GM12801 (cell line): ENCODE measurements around the gene ATP11A.

Experiments
- TF ChIP-seq, protein P1 (sequence below): IDR thresholded peaks from one replicate; pipeline ENCODE4 v1.5.1; 2011; ENCODE audit warnings: control low read depth; ENCODE audit not compliant: insufficient read length; ENCODE audit errors: extremely low read depth

ATP11A gene

DNA sequence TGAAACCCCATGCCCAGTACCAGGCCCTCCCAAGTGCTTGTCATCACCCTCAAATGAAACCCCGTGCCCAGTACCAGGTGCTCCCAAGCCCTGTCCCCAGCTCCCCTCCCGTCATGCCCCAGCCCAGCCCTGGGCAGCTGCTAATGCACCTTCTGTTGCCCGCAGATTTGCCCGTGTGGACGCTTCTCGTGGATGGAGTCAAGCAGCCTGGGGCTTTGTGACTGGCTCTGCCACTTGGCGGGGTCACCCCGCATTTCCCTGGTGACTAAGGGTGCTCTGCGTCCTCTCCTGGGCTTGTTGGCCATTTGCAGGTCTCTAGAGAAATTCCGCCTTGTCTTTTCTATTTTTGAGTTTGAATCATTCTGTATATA is 82.7 kb downstream of the ATP11A start:
- TF ChIP-seq, protein P1, sequence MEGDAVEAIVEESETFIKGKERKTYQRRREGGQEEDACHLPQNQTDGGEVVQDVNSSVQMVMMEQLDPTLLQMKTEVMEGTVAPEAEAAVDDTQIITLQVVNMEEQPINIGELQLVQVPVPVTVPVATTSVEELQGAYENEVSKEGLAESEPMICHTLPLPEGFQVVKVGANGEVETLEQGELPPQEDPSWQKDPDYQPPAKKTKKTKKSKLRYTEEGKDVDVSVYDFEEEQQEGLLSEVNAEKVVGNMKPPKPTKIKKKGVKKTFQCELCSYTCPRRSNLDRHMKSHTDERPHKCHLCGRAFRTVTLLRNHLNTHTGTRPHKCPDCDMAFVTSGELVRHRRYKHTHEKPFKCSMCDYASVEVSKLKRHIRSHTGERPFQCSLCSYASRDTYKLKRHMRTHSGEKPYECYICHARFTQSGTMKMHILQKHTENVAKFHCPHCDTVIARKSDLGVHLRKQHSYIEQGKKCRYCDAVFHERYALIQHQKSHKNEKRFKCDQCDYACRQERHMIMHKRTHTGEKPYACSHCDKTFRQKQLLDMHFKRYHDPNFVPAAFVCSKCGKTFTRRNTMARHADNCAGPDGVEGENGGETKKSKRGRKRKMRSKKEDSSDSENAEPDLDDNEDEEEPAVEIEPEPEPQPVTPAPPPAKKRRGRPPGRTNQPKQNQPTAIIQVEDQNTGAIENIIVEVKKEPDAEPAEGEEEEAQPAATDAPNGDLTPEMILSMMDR = no peak

DNA sequence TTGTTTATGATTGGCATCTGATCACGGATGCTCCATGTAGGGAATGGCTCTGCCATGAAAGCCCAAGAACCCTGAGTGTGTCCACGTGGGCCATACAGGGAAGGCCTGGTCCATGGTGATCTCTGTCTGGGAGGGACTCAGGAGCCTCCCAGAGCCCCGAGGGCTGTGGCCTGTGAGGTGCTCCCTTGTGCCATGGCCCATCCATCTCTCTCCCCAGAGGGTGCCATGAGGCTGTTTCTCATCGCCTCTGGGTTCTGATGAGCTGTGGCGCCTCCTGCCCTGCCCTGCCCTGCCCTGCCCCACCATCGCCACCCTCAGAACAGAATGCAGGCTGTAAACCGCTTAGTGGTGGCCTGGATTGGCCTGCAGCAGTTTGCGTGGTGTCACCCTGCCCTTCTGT is 83.1 kb downstream of the ATP11A start:
- TF ChIP-seq, protein P1 = no peak

DNA sequence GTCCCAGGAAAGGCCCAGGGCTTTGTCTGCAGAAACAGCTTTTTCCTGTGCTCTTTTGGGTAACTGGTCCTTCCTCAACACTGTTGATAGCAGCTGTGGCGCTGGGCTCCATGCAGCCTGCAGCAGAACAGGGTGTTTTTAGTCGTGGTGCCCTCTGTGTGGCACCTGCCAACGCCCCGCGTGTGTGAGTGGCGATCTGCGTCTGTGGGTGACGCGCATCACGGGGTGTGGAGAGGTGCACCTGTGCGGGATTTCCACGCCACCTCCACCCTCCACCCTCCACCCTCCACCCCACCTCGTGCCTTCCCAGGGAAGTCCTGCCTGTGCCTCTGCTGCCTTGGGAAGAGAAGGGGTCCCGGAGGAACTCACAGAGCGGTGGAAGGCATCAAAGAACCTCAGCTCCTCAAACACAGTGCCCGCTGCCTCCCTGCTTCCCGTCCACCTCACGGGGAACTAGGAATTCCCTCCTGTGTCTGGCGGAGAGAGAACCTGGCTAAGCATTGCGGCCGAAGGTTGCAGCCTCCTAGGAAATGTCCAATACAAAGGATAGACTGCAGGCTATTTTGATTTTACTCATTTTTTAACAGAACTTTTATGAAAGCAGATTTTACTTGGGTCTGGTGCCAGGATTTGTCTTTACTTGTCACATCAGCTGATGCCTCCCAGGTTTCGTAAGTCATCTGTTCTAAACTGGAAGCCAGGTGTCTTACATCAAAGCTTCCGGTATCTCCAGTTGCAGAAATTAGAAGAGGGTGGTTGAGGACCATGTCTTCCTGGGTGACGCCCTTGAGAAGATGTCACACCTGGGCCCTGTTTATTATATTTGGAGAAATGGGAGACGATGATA is 84.0 kb downstream of the ATP11A start:
- TF ChIP-seq, protein P1 = no peak

DNA sequence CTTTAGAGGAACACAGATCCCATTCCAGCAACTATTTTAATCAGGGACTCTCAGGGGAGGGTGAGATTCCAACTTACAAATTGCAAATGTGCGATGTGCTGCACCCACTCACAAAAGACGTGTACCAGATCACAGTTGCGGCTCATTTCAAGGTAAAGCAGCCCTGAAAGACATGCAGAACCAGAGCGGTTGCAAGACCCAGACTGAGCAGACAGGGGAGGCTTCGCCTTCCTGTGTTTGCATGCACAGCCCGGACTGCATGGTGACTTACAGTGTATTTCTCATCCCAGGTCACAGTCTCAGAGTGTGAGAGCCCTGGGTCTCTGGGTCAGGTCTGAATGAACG is 84.6 kb downstream of the ATP11A start:
- TF ChIP-seq, protein P1 = no peak

DNA sequence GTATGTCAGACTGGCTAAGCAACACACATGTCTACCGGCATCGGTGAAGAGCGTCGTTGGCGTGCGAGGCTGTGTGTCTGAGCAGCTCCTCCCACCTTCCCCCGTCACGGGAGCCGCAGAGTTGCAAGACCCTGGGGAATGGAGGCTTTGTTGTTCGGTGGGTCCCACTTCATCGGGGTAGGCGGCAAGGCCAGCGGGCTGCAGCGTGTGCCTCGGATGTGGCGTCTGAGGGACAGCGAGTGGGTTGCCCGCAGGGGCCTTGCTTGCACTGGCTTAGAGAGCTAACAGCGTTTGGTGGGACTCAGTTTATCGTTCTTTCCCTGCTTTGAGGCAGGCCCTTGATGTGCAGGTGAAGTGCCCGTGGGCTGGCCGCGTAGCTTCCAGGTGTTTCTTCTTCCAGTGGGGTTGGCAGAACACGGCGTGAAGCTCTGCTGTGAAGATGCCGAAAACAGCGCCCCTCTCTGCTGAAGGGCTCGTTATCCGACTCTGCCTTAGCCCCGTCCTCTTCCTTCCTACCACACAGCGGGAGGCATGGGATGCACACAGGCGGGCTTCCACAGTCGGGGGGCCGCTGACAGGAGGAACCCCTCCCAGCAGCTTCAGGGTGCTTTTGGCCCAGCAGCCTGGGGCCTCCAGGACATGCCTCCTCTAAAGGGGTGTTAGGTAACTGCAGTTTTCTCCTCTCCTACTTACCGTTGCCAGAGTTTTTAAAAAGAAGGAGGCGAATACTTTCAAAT is 85.2 kb downstream of the ATP11A start:
- TF ChIP-seq, protein P1 = no peak

DNA sequence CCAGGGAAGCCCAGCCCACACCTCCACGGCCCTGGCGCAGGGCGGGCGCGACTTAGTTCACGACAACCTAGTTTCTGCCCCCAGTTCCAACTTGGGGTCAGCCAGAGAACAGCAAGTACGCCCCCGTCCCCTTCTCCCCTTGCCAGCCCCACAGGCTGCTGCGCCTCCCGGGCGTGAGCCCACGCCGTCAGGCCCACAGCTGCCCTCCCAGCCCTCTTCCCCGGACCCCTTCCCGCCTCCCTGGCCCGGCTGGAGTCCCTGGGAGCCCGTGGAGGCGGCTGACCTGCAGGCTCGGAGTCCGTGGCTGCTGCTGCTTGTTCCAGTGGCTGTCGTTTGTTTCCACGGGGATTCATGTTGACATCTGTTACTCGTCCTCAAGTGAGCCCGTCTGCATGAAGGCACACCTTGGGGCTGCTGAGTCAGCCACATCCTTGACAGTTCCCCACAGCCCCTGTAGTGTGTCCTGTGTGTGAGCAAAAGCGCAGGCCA is 86.0 kb downstream of the ATP11A start:
- TF ChIP-seq, protein P1 = no peak

DNA sequence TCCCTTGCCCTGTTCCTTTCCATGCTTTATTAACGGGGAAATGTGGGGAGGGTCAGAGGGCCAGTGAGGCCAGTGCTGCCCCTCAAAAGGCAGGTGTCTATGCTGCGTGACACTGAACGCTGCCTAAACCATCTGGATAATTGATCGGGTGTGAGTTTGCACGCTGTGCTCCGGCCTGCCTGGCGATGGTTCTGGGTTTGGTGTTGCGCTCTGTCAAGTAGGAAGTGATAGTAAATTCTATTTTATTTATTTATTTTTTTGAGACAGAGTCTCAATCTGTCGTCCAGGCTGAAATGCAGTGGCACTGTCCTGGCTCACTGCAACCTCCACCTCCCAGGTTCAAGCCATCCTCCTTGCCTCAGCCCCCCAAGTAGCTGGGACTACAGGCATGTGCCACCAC is 86.5 kb downstream of the ATP11A start:
- TF ChIP-seq, protein P1 = no peak
